Measurements from ENCODE around the gene KCNH4. TPM values are rescaled to one million over a fixed set of nuclear protein-coding genes. Genes with fewer than 3 reads are reported as not detected.
A peak's percentile ranks its signal among the peaks of the same experiment; 100 is the strongest.

The KCNH4 gene
- total and polyA plus RNA-seq, 2 donors (not counting 1 experiment from before 2014, with no cell fraction given), result 0.62 to 1.0 TPM

DNA sequence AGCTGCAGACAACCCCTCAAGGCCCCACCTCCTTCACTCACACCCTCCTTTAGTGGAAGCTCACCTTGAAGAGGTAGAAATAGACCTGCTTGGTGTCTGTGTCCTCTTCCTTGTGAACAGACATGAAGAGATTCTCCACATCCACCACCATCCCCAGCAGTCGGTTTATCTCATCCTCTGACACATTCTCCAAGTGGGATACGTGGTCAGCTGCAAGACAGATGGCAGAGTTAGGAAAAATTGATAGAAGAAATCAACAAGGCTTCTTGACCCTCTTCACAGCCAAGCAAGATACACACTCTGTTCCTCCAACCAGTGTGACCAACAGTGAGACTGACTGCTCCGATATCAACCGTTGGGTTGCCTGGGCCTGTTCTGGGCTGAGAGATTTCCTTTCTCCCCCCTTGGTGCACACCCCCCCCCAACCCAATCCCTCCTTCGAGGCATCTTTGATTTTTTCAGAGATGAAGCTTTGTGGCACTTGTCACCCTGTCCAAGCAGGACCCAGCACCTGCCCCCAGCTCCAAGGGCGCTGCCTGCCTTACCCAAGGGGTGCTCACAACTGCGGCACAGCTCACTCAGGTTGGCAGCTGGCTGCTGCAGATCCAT, 60.7 kb downstream of the KCNH4 start:
- Histone ChIP-seq H3K9me3 (ENCODE audit: control extremely low read depth in 1 of 3, control insufficient read depth in 2 of 3, insufficient read depth in 1 of 3, low read length in 2 of 3) (no peaks in the 10 kb centered on the region), H3K4me2 (replicated peaks; ENCODE audit: low read depth, low read length, poor library complexity, severe bottlenecking) (peak overlapping the region; percentile 89), H3K4me1 (ENCODE audit: control insufficient read depth in 2 of 2, insufficient read depth in 2 of 2, low read length in 2 of 2) (peaks cover 22 to 34% of the 10 kb centered on the region in 2 donors), H3K27me3 (replicated peaks in 1 of 4; ENCODE audit: control extremely low read depth in 1 of 4, control insufficient read depth in 3 of 4, insufficient read depth in 4 of 4, low read length in 3 of 4) (no peaks in the 10 kb centered on the region), H3K9ac (ENCODE audit: low read length) (peak overlapping the region; percentile 70), H3K4me3 (ENCODE audit: control extremely low read depth in 1 of 5, extremely low read depth in 1 of 5, insufficient read depth in 1 of 5, low read depth in 2 of 5, low read length in 4 of 5) (peak overlapping the region in 4 of 5 experiments; percentile 40 to 79 (median 58)), H3K79me2 (ENCODE audit: control insufficient read depth, insufficient read depth, low read length) (peaks cover 4% of the 10 kb centered on the region), H3K36me3 (replicated peaks in 1 of 2; ENCODE audit: control extremely low read depth in 1 of 2, control insufficient read depth in 1 of 2, extremely low read depth in 1 of 2, insufficient read depth in 2 of 2, low read length in 1 of 2) (peaks cover 0 to 21% of the 10 kb centered on the region in 2 experiments), H4K20me1 (ENCODE audit: control insufficient read depth, insufficient read depth, low read length, poor library complexity, severe bottlenecking) (no peaks in the 10 kb centered on the region), H2AFZ (ENCODE audit: insufficient read depth, low read depth, low read length, poor library complexity, severe bottlenecking) (no peak overlapping the region), H3K27ac (ENCODE audit: low read length in 2 of 2) (no peak overlapping the region)
- intact Hi-C loops (cut with micrococcal nuclease), result no loop called here
- H3K4me3 Mint-ChIP-seq, result peak overlapping the region; percentile 72
- no peaks in the 10 kb centered on the region for H3K9me3 Mint-ChIP-seq (ENCODE audit: insufficient read depth)
- ATAC-seq (ENCODE audit: low read depth), result no peak
- peaks cover 36% of the 10 kb centered on the region for H3K4me1 Mint-ChIP-seq
- TF ChIP-seq, protein P1, sequence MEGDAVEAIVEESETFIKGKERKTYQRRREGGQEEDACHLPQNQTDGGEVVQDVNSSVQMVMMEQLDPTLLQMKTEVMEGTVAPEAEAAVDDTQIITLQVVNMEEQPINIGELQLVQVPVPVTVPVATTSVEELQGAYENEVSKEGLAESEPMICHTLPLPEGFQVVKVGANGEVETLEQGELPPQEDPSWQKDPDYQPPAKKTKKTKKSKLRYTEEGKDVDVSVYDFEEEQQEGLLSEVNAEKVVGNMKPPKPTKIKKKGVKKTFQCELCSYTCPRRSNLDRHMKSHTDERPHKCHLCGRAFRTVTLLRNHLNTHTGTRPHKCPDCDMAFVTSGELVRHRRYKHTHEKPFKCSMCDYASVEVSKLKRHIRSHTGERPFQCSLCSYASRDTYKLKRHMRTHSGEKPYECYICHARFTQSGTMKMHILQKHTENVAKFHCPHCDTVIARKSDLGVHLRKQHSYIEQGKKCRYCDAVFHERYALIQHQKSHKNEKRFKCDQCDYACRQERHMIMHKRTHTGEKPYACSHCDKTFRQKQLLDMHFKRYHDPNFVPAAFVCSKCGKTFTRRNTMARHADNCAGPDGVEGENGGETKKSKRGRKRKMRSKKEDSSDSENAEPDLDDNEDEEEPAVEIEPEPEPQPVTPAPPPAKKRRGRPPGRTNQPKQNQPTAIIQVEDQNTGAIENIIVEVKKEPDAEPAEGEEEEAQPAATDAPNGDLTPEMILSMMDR (IDR thresholded peaks at IDR 0.05), result no peak
- no peak for DNase-seq
- WGBS (ENCODE audit: insufficient coverage), result 52% methylated on average over 4 of the region's 7 CpGs
- H3K27me3 Mint-ChIP-seq, result no peaks in the 10 kb centered on the region
- POLR2A ChIA-PET, result interaction anchor here (0.6 to 1.7 kb wide), 10 partner anchors 8 to 1577 kb away, joined by 3 to 8 read pairs (median 5); partner anchors contain the start of genes CNP, DHX58 and ODAD4
- peak overlapping the region; percentile 11 for H3K27ac Mint-ChIP-seq
- CTCF ChIA-PET, result interaction anchor here (0.6 to 7.0 kb wide), 16 partner anchors 11 to 171 kb away, joined by 3 to 104 read pairs (median 4); partner anchors contain the start of genes CNP and NKIRAS2

DNA sequence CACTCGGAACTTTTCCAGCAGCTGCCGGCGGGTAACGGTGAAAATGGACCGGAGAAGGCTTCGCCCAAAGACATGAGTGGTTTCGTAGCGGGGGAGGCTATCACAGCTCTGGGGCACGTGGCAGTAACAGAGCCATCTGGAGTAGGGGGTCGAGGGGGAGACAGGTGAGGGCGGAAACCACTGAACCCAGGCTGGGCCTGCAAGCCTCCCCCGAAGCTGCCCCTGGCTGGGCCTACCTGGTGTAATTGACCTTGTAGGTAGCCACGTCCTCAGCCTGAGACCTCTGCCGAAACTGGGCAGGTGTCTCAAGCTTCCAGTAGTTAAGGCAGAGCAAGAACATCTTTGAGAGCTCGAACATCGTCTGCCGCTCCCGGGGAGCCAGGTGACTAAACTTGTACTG, 61.6 kb downstream of the KCNH4 start:
- intact Hi-C loops (cut with micrococcal nuclease), result loop anchor here (10.0 kb wide), 1 partner anchor 266 kb away; the partner anchor contains the start of gene STAT3
- Histone ChIP-seq H3K4me2 (replicated peaks; ENCODE audit: low read depth, low read length, poor library complexity, severe bottlenecking) (no peak overlapping the region), H4K20me1 (ENCODE audit: control insufficient read depth, insufficient read depth, low read length, poor library complexity, severe bottlenecking) (no peaks in the 10 kb centered on the region), H2AFZ (ENCODE audit: insufficient read depth, low read depth, low read length, poor library complexity, severe bottlenecking) (no peak overlapping the region), H3K4me1 (ENCODE audit: control insufficient read depth in 2 of 2, insufficient read depth in 2 of 2, low read length in 2 of 2) (peaks cover 25 to 42% of the 10 kb centered on the region in 2 donors), H3K27ac (ENCODE audit: low read length in 2 of 2) (no peak overlapping the region), H3K9ac (ENCODE audit: low read length) (no peak overlapping the region), H3K36me3 (replicated peaks in 1 of 2; ENCODE audit: control extremely low read depth in 1 of 2, control insufficient read depth in 1 of 2, extremely low read depth in 1 of 2, insufficient read depth in 2 of 2, low read length in 1 of 2) (peaks cover 0 to 22% of the 10 kb centered on the region in 2 experiments), H3K9me3 (ENCODE audit: control extremely low read depth in 1 of 3, control insufficient read depth in 2 of 3, insufficient read depth in 1 of 3, low read length in 2 of 3) (no peaks in the 10 kb centered on the region), H3K79me2 (ENCODE audit: control insufficient read depth, insufficient read depth, low read length) (peaks cover 8% of the 10 kb centered on the region), H3K27me3 (replicated peaks in 1 of 4; ENCODE audit: control extremely low read depth in 1 of 4, control insufficient read depth in 3 of 4, insufficient read depth in 4 of 4, low read length in 3 of 4) (no peaks in the 10 kb centered on the region), H3K4me3 (ENCODE audit: control extremely low read depth in 1 of 5, extremely low read depth in 1 of 5, insufficient read depth in 1 of 5, low read depth in 2 of 5, low read length in 4 of 5) (no peak overlapping the region)
- DNase-seq (no peak), ATAC-seq (ENCODE audit: low read depth) (no peak)
- CTCF ChIA-PET, result interaction anchor here (0.6 to 7.0 kb wide), 17 partner anchors 8 to 170 kb away, joined by 3 to 104 read pairs (median 4); partner anchors contain the start of genes CNP, GHDC and KCNH4
- no peak overlapping the region for H3K27ac Mint-ChIP-seq
- H3K4me3 Mint-ChIP-seq, result peak overlapping the region; percentile 58
- 95% methylated on average over 16 of the region's 18 CpGs for WGBS (ENCODE audit: insufficient coverage)
- TF ChIP-seq, protein P1 (IDR thresholded peaks at IDR 0.05), result no peak
- TF ChIP-seq EZH2 (IDR thresholded peaks at IDR 0.05; ENCODE audit: borderline replicate concordance, insufficient read depth, low read depth, low read length, poor library complexity, severe bottlenecking), result no peak
- H3K27me3 Mint-ChIP-seq, result no peaks in the 10 kb centered on the region
- H3K4me1 Mint-ChIP-seq, result peaks cover 42% of the 10 kb centered on the region
- POLR2A ChIA-PET, result interaction anchor here (1.0 kb wide), 1 partner anchor 16 kb away, joined by 6 read pairs; no protein-coding TSS in a partner anchor
- no peaks in the 10 kb centered on the region for H3K9me3 Mint-ChIP-seq (ENCODE audit: insufficient read depth)

Data from B cell (primary cell).